Fibroblast of mammary gland (primary cell): ENCODE results near the gene CARD19.

Experiments
- DNase-seq: peaks from one replicate; pipeline ENCODE4 v3.0.0-alpha.2; 2010; ENCODE audit warnings: low read depth
- H3K4me3 ChIP-seq: 2 replicates; pipeline ENCODE4 v1.5.1; 2011; ENCODE audit warnings: low read depth, mild to moderate bottlenecking, low read length, moderate library complexity; ENCODE audit not compliant: control insufficient read depth
- TF ChIP-seq, protein P1 (sequence below): conservative IDR thresholded peaks from 2 replicates; pipeline ENCODE4 v1.5.1; 2011; ENCODE audit warnings: low read depth, low read length, inconsistent platforms; ENCODE audit not compliant: control insufficient read depth, insufficient read depth

CARD19 gene

DNA sequence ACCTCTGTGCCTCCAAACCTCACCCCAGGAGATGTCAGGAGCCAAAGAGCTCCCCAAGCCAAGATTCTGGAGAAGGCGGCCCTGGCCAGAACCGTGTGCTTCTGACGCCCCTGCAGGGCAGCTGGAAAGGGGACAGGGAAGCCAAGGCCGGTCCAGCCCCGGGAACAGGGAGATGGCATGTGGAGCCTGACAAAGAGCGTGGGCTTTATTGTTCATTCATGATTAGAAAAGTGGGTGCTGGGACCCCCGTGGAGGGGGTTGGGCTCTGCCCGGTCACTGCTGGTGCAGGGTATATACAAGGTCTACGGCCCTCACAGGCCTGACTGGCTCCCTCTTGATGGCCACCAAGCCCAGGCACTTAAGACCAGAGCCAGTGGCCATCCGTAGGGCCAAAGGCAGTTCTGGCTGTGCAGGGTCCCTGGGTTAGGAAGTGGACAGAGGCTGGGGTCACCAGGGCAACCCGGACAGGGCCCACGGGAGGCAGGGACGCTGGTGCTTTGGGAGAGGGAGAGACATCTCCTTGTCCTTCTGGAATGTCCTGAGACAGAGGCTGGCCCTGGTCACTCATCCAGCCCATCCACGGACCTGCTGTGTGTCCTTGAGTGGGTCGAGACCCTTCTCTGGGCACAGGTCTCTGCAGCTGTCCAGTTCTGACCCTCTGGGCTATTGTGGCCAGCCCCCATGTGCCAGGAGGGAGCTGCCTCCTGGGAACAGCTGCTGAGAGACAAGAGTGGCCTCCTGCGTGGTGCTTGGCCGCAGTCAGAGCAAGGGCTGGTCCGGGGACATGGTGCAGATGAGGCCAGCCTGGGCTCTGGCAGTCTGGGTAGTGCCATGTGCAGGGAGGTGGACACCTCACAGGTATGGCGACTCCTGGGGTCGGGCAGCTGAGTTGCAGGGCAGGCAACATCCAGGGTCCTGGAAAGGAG, 25.6 kb downstream of the CARD19 start:
- no peak for DNase-seq
- no peak overlapping the region for H3K4me3 ChIP-seq
- TF ChIP-seq, protein P1, sequence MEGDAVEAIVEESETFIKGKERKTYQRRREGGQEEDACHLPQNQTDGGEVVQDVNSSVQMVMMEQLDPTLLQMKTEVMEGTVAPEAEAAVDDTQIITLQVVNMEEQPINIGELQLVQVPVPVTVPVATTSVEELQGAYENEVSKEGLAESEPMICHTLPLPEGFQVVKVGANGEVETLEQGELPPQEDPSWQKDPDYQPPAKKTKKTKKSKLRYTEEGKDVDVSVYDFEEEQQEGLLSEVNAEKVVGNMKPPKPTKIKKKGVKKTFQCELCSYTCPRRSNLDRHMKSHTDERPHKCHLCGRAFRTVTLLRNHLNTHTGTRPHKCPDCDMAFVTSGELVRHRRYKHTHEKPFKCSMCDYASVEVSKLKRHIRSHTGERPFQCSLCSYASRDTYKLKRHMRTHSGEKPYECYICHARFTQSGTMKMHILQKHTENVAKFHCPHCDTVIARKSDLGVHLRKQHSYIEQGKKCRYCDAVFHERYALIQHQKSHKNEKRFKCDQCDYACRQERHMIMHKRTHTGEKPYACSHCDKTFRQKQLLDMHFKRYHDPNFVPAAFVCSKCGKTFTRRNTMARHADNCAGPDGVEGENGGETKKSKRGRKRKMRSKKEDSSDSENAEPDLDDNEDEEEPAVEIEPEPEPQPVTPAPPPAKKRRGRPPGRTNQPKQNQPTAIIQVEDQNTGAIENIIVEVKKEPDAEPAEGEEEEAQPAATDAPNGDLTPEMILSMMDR: no peak

DNA sequence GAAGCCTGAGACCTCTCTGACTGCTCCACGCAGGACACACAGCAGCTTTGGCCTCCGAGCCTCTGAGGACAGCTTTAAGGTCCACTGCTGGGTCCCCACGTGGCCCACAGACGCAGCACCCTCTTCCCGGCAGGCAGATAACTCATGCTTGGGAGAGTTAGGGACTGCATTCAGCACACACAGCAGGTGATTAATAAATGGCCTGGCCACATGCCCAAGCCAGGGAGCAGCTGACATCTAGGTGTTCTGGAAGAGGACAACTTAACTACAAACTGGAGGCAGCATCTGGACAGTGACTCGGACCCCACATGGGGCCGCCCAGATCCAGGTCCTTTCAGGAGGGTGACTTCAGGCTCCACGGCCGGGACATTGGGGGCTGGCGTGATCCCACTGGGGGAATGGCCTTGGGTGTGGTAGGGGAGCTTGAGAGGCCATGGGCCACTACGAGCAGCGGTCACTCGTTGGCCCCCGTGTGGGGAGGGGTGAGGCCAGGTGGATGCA, 26.8 kb downstream of the CARD19 start:
- TF ChIP-seq, protein P1: no peak
- DNase-seq: no peak
- no peak overlapping the region for H3K4me3 ChIP-seq

DNA sequence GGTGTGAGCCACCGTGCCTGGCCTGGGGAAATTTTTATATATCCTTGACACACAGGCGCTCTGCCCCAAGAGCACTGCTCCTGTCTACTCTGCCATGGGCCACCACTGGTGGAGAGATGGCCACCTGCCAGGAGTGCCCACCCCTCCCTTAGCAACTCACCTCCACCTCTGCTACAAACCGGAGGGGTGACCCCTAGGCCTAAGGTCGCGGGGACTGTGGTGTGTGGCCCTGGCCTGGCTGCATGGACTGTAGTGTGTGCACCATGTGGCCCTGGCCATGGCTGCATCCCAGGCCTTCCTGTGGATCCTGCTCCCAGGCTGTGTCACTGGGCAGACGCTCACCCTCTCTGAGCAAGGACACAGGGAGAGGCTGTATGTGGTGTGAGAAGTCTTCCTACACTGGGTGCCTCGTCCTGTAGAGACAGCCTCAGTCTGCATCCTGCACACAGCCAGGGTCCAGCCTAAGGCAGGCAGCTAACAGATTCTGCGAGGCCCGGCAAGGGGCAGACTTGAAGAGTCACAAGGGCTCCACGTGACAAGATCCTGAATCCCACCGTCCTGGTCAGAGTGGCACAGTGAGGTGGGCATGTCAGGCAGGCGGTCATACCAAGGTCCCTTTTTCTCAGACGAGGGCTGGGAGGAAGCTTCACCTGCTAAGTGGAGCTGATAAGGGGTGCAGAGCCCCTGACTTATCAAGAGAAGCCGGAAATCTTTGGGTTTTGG, 27.7 kb downstream of the CARD19 start:
- no peak overlapping the region for H3K4me3 ChIP-seq
- TF ChIP-seq, protein P1: no peak

DNA sequence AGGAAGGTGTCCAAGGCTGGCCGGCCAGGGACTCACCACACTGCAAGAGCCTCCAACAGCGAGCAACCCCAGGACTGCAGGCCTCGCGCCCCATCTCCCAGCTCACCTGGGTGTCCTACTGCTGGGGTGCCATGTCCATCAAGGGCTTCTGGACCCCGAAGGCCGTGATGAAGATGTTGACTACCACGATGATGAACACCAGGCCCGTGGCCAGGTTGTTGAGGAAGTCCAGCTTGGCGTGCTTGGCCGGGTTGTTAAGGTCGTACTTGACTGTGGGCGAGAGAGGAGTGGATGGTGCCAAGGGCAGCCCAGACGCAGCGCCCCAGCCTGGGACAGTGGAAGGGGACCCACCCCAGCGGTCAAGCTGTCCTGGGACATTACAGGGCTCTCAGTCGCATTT, 28.8 kb downstream of the CARD19 start:
- TF ChIP-seq, protein P1: no peak
- no peak for DNase-seq
- H3K4me3 ChIP-seq: no peak overlapping the region

More for the DNA sequence above, 27.7 kb downstream of the CARD19 start:
- DNase-seq: no peak

DNA sequence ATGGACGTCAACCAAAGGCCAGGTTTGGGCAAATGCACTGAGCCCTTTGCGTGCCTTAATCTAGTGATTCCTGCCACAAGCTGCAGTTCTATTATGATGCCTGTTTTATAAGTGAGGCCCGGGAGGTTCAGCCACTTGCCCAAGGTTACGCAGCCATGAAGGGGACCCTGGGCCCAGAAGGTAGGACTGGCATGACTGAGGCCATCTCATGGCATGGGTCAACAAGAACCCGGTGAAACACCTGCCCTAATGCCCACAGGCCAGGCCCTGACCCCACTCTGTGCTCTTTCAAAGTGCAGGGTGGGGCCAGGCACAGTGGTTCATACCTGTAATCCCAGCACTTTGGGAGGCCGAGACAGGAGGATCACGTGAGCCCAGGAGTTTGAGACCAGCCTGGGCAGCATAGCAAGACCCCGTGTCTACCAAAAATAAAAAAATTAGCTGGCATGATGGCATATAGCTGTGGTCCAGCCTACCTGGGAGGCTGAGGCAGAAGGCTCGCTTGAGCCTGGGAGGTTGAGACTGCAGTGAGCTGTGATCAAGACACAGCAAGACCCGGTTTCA, 29.4 kb downstream of the CARD19 start:
- TF ChIP-seq, protein P1: no peak
- DNase-seq: no peak
- H3K4me3 ChIP-seq: no peak overlapping the region

DNA sequence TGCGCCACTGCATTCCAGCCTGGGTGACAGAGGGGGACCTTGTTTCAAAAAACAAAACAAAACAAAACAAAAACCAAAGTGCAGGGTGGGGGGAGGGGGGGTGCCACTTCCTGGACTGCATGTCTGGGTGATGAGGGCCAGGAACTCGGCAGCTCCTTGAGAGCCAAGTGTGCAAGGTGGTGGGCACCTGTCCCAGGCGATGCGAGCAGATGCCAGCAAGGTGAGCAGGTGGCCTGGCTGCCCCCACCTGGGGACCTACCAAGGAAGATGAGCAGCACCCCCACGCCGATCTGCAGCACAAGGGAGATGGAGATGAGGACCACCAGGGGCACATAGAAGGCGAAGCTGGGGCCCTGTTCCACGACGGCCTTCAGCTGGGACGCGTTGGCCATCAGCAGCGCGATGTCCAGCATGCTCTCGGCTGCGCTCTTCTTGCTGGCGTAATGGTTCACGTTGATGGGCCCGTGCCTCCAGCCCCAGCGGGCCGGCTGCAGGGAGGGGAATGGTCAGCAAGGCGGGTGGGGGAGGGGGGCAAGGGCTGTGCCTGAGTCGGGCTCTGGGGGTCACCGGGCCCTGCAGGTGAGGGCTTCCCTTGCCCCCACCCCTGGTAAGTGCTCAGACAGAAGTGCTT, 30.2 kb downstream of the CARD19 start:
- no peak for DNase-seq
- TF ChIP-seq, protein P1: no peak
- no peak overlapping the region for H3K4me3 ChIP-seq
